Measurements from ENCODE around the gene DDA1. TPM values are rescaled to one million over a fixed set of nuclear protein-coding genes. Genes with fewer than 3 reads are reported as not detected.

The DDA1 gene
- total and polyA plus RNA-seq, 9 of the 15 experiments (the other 6 are each of a cell fraction or from before 2014, with no cell fraction given), result 1.4 to 83.8 (median 33.8) TPM

DNA sequence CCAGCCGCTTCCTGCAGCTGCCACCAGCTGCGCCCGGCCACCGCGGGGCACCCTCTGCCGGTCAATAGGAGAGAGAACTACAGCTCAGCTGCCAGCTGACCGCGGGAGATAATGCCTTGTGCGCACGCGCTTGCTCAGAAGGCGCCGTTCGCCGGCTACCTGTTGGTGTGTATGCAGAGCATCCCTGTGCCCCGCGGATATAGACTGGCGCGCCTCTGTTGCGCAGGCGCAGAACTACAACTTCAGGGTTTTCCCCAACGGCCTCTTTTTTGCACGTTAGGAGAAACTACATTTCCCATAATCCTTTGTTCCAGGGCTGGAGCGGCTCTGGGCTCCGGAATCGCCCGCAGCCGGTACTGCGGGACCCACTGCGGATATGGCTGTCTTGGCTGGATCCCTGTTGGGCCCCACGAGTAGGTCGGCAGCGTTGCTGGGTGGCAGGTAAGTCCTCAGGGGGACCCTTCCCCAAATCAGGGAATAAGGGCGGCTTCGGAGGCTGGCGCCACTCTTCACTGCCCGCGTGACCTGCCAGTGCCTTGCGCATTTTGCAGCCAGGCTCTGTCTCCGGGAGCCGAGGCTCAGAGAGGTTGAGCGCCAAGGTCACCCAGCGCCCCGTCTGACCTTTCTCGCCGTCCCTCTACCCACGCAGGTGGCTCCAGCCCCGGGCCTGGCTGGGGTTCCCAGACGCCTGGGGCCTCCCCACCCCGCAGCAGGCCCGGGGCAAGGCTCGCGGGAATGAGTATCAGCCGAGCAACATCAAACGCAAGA is 3.7 kb upstream of the DDA1 start, which contains the start of gene MRPL34 (continued):
- TF ChIP-seq LARP7 (IDR thresholded peaks at IDR 0.05), result no peak
- no peak for TF ChIP-seq HDAC6 (IDR thresholded peaks at IDR 0.05; ENCODE audit: low read depth, low read length)
- TF ChIP-seq, protein P1, sequence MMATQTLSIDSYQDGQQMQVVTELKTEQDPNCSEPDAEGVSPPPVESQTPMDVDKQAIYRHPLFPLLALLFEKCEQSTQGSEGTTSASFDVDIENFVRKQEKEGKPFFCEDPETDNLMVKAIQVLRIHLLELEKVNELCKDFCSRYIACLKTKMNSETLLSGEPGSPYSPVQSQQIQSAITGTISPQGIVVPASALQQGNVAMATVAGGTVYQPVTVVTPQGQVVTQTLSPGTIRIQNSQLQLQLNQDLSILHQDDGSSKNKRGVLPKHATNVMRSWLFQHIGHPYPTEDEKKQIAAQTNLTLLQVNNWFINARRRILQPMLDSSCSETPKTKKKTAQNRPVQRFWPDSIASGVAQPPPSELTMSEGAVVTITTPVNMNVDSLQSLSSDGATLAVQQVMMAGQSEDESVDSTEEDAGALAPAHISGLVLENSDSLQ (IDR thresholded peaks at IDR 0.05), result peak; percentile 51; the same call in 1 of the 2 replicates
- TF ChIP-seq HCFC1 (IDR thresholded peaks at IDR 0.05; ENCODE audit: low read depth, low read length), result peak; percentile 83
- TF ChIP-seq ATF7 (IDR thresholded peaks at IDR 0.05), result peak; percentile 70; the same call in 1 of the 2 replicates
- 0 out of 4 replicates have a peak, but pooled peaks of 1 of the 2 experiments have one; percentile 30 for TF ChIP-seq ZNF639 (CRISPR knock-in tag; conservative IDR thresholded peaks at IDR 0.05 in 1 of 2, IDR thresholded peaks at IDR 0.05 in 1 of 2)
- TF ChIP-seq ZNF76 (CRISPR knock-in tag; IDR thresholded peaks at IDR 0.05; ENCODE audit: borderline replicate concordance), result no peak
- no peak; the same call in 1 of the 2 replicates for TF ChIP-seq TAF7 (tag; IDR thresholded peaks at IDR 0.05)
- TF ChIP-seq, protein P2, sequence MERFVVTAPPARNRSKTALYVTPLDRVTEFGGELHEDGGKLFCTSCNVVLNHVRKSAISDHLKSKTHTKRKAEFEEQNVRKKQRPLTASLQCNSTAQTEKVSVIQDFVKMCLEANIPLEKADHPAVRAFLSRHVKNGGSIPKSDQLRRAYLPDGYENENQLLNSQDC (CRISPR knock-in tag; IDR thresholded peaks at IDR 0.05), result no peak
- TF ChIP-seq ZNF75A (CRISPR knock-in tag; IDR thresholded peaks at IDR 0.05), result no peak
- no peak for TF ChIP-seq ZKSCAN1 (IDR thresholded peaks at IDR 0.05; ENCODE audit: low read depth, low read length)
- no peak for TF ChIP-seq SRSF1 (IDR thresholded peaks at IDR 0.05; ENCODE audit: low read depth, low read length)
- TF ChIP-seq CBFB (CRISPR knock-in tag; IDR thresholded peaks at IDR 0.05), result no peak
- TF ChIP-seq MBD2 (IDR thresholded peaks at IDR 0.05; ENCODE audit: borderline replicate concordance, low read depth), result peak; percentile 67
- TF ChIP-seq SIRT6 (IDR thresholded peaks at IDR 0.05; ENCODE audit: low read depth, low read length), result no peak
- TF ChIP-seq STAT5B (CRISPR knock-in tag; IDR thresholded peaks at IDR 0.05), result no peak
- 0 out of 2 replicates have a peak, but pooled peaks have one; percentile 18 for TF ChIP-seq ZNF511 (CRISPR knock-in tag; IDR thresholded peaks at IDR 0.05)
- TF ChIP-seq, protein P3, sequence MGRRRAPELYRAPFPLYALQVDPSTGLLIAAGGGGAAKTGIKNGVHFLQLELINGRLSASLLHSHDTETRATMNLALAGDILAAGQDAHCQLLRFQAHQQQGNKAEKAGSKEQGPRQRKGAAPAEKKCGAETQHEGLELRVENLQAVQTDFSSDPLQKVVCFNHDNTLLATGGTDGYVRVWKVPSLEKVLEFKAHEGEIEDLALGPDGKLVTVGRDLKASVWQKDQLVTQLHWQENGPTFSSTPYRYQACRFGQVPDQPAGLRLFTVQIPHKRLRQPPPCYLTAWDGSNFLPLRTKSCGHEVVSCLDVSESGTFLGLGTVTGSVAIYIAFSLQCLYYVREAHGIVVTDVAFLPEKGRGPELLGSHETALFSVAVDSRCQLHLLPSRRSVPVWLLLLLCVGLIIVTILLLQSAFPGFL (CRISPR knock-in tag; IDR thresholded peaks at IDR 0.05), result 0 out of 2 replicates have a peak, but pooled peaks have one; percentile 34
- peak; percentile 98 for TF ChIP-seq NRF1 (conservative IDR thresholded peaks at IDR 0.05 in 1 of 2, IDR thresholded peaks at IDR 0.05 in 1 of 2)
- no peak for TF ChIP-seq ETV6 (IDR thresholded peaks at IDR 0.05; ENCODE audit: borderline replicate concordance in 1 of 2, low read depth in 2 of 2, low read length in 1 of 2)
- TF ChIP-seq ETV6 (CRISPR knock-in tag; IDR thresholded peaks at IDR 0.05; ENCODE audit: borderline replicate concordance), result no peak
- no peak for TF ChIP-seq FOXM1 (IDR thresholded peaks at IDR 0.05; ENCODE audit: low read depth)
- TF ChIP-seq FOXM1 (CRISPR knock-in tag; IDR thresholded peaks at IDR 0.05; ENCODE audit: low read depth), result no peak
- TF ChIP-seq POLR2AphosphoS5 (IDR thresholded peaks at IDR 0.05; ENCODE audit: control insufficient read depth, insufficient read depth, low read depth, low read length), result peak; percentile 43; the same call in 1 of the 2 replicates
- TF ChIP-seq ZNF707 (CRISPR knock-in tag; conservative IDR thresholded peaks at IDR 0.05), result no peak

Data from K562 (cell line).